K562 (cell line): Measurements from ENCODE around the gene BCAS3. TPM values are rescaled to one million over a fixed set of nuclear protein-coding genes. Genes with fewer than 3 reads are reported as not detected.

Experiments
- ATAC-seq: fragments of 200-7000 bp; cut with Tn5 transposase; 3 replicates; pipeline ENCODE4 v1.9.1; 2020; ENCODE audit warnings: moderate library complexity
- BruUV-seq: library from RNA; stranded (reverse); fragments of 400-500 nt; replicated peaks from 2 replicates; lab custom pipeline; 2021; lab: Mats Ljungman, UMichigan
- CTCF ChIA-PET: fragments of 300-600 bp; formaldehyde crosslinking; extraction: SDS; loops from one replicate; lab custom pipeline; 2021; ENCODE audit warnings: low intra/inter-chr PET ratio; lab: Yijun Ruan, JAX
- POLR2A ChIA-PET: fragments of 300-600, 350-650 bp; sonication (Branson Sonifier 250); formaldehyde crosslinking; extraction: SDS; loops from one replicate; lab custom pipeline; 2021; ENCODE audit warnings: antibody characterized with exemption, inconsistent platforms; lab: Yijun Ruan, JAX
- DNase-seq, 4 experiments: peaks; one replicate each; pipeline versions ENCODE4 v3.0.0 to v3.0.0-alpha.2; 2011 to 2018; ENCODE audit warnings: low spot score in 3 of 4, mixed read lengths in 3 of 4; ENCODE audit errors: extremely low read depth in 1 of 4
- FAIRE-seq: peaks from 2 replicates; lab custom pipeline; 2011; peaks lifted over from hg19 to GRCh38; lab: Jason Lieb, UNC
- H2AFZ ChIP-seq: 2 replicates; pipeline ENCODE4 v1.6.0; 2011; ENCODE audit warnings: low read depth, low read length, control low read depth, inconsistent platforms
- H3K27ac ChIP-seq: fragments of 200-600 bp; 3 replicates; pipeline ENCODE4 v1.8.0; 2011; ENCODE audit warnings: low read depth, mild to moderate bottlenecking, control low read depth, inconsistent platforms, low read length, moderate library complexity, mixed read lengths; ENCODE audit errors: extremely low read depth
- H3K27me3 ChIP-seq, 2 experiments: fragments of 300-600 bp in 1 of 2; 2 replicates in 1 of 2; 3 replicates in 1 of 2; pipeline versions ENCODE4 v1.6.0 to v1.8.0; 2011; ENCODE audit warnings: inconsistent platforms in 2 of 2, low read length in 2 of 2, mild to moderate bottlenecking in 1 of 2, mixed read lengths in 1 of 2, moderate library complexity in 1 of 2; ENCODE audit not compliant: control insufficient read depth in 2 of 2, insufficient read depth in 2 of 2
- H3K36me3 ChIP-seq: fragments of 300-600 bp; 3 replicates; pipeline ENCODE4 v1.8.0; 2011; ENCODE audit warnings: mild to moderate bottlenecking, low read length, inconsistent platforms; ENCODE audit not compliant: control insufficient read depth, insufficient read depth
- H3K4me1 ChIP-seq, 2 experiments: fragments of 200-600 bp in 1 of 2; replicated peaks in 1 of 2; 2 replicates in 1 of 2; 3 replicates in 1 of 2; pipeline versions ENCODE4 v1.5.1 to v1.8.0; 2011; ENCODE audit warnings: inconsistent platforms in 2 of 2, low read length in 2 of 2, mild to moderate bottlenecking in 1 of 2, mixed read lengths in 1 of 2, moderate library complexity in 1 of 2; ENCODE audit not compliant: control insufficient read depth in 2 of 2, insufficient read depth in 2 of 2
- H3K4me2 ChIP-seq: 2 replicates; pipeline ENCODE4 v1.6.1; 2011; ENCODE audit warnings: low read length, control low read depth, inconsistent platforms, mixed read lengths; ENCODE audit not compliant: insufficient read depth
- H3K4me3 ChIP-seq: fragments of 200-600 bp; sonication (generic), shearing (Covaris generic); 2 replicates; pipeline ENCODE4 v1.5.1; 2016; ENCODE audit warnings: control low read depth, inconsistent platforms
- H3K79me2 ChIP-seq: fragments of 200-600 bp; 3 replicates; pipeline ENCODE4 v1.8.0; 2011; ENCODE audit warnings: low read length, inconsistent platforms; ENCODE audit not compliant: control insufficient read depth, insufficient read depth
- H3K9ac ChIP-seq, 2 experiments: 2 replicates each; pipeline versions ENCODE4 v1.6.0 to v1.6.1; 2011; ENCODE audit warnings: low read depth in 2 of 2, low read length in 2 of 2, control low read depth in 1 of 2, inconsistent platforms in 1 of 2, mild to moderate bottlenecking in 1 of 2, mixed read lengths in 1 of 2; ENCODE audit not compliant: insufficient read depth in 1 of 2
- H3K9me1 ChIP-seq: one replicate; pipeline ENCODE4 v1.6.0; 2011; ENCODE audit warnings: inconsistent platforms, mild to moderate bottlenecking, low read length, moderate library complexity; ENCODE audit not compliant: control insufficient read depth, insufficient read depth
- H3K9me3 ChIP-seq: replicated peaks from 2 replicates; pipeline ENCODE4 v1.5.1; 2011; ENCODE audit warnings: low read depth, low read length, inconsistent platforms; ENCODE audit not compliant: control insufficient read depth, insufficient read depth
- H4K20me1 ChIP-seq: replicated peaks from 2 replicates; pipeline ENCODE4 v1.6.1; 2011; ENCODE audit warnings: low read length, inconsistent platforms, mixed read lengths; ENCODE audit not compliant: control insufficient read depth, insufficient read depth
- CHD4 ChIP-seq: fragments of 200-600 bp; sonication (generic); IDR thresholded peaks from 3 replicates; pipeline ENCODE4 v1.6.1; 2012; ENCODE audit warnings: low read depth, mild to moderate bottlenecking, mixed read lengths, low read length, inconsistent platforms; ENCODE audit not compliant: insufficient read depth, insufficient replicate concordance, poor library complexity, severe bottlenecking
- HNRNPUL1 ChIP-seq: fragments of 200-400 bp; formaldehyde crosslinking; IDR thresholded peaks from 2 replicates; pipeline ENCODE4 v1.6.1; 2017; ENCODE audit warnings: low read length
- ZNF146 ChIP-seq: IDR thresholded peaks from one replicate; pipeline ENCODE4 v1.6.1; 2018; ENCODE audit warnings: missing compliant biosample characterization; ENCODE audit not compliant: unreplicated experiment
- ZNF586 ChIP-seq: fragments of 450-650 bp; formaldehyde crosslinking; conservative IDR thresholded peaks from 2 replicates; pipeline ENCODE4 v1.4.0; 2020; ENCODE audit warnings: mild to moderate bottlenecking, moderate library complexity
- WGBS: fragments of 100-300 bp; shearing (Covaris generic); methylation state at CpG from one replicate; pipeline ENCODE4 v1.1.6; 2016; ENCODE audit warnings: low coverage, mixed read lengths; ENCODE audit not compliant: insufficient coverage; ENCODE audit errors: missing lambda C conversion rate; 5-methylcytosine and 5-hydroxymethylcytosine counted together
- in situ Hi-C: fragments of 300-500 bp; cut with MboI; formaldehyde crosslinking; loops from 4 replicates; pipeline ENCODE4 v1.15.0; 2018; ENCODE audit warnings: inconsistent platforms, mixed read lengths
- intact Hi-C: fragments of 100-400 bp; cut with micrococcal nuclease; formaldehyde crosslinking; loops from 2 replicates; pipeline ENCODE4 v1.14.2; 2022
- polyA plus RNA-seq, 8 experiments: library from polyadenylated mRNA; depleted of rRNA in 4 of 8; stranded (reverse) in 5 of 8; unstranded in 3 of 8; fragments of >200 nt; fragmentation: Nextera tagmentation in 2 of 8; fragmentation: Illumina TruSeq in 1 of 8; extraction: Ambion mirVana in 2 of 8; extraction: Trizol in 1 of 8; gene quantifications; 2 replicates each; pipeline versions ENCODE4 v1.2.1 to v1.2.3, GENCODE V29; 2011 to 2014; ENCODE audit warnings: inconsistent platforms in 1 of 8, missing spikeins in 1 of 8
- total RNA-seq, 7 experiments: library from RNA; depleted of rRNA in 6 of 7; stranded (reverse); fragments of >200 nt in 6 of 7; fragmentation: Illumina TruSeq in 2 of 7; extraction: Trizol in 2 of 7; gene quantifications; 2 replicates each; pipeline versions ENCODE4 v1.2.1 to v1.2.3, GENCODE V29; 2011 to 2021; ENCODE audit warnings: low replicate concordance in 1 of 7

BCAS3 gene
- total and polyA plus RNA-seq, 9 of the 15 experiments (the other 6 are each of a cell fraction or from before 2014, with no cell fraction given), result 1.9 to 5.5 (median 3.5) TPM

DNA sequence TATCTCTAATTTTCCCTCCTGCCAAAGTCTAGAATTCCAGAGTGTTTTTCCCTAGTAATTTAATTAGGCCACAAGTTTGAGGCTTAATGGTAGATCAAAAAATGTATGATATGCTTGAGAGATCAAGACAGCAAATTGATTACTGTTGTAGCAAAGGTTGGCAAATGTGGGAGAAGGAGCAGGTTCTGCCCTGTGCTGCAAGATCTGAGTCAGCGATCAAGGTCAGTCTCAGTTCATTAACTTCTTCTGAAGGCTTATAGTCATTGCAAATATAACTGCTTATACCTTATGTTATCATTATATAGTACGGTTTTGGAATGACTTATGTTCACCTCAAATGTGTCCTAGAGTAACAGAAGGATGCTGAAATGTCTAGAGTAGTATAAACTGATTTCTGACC is 490.9 kb downstream of the BCAS3 start:
- BruUV-seq, result no TSS peak
- Histone ChIP-seq H3K9ac (no peak overlapping the region), H3K79me2 (no peaks in the 10 kb centered on the region), H3K27ac (no peak overlapping the region), H4K20me1 (no peaks in the 10 kb centered on the region), H3K9me1 (no peaks in the 10 kb centered on the region), H3K9me3 (peaks cover 3% of the 10 kb centered on the region; the same call in 1 of the 2 replicates), H3K27me3 (no peaks in the 10 kb centered on the region), H3K4me2 (no peak overlapping the region), H2AFZ (no peak overlapping the region), H3K4me1 (no peaks in the 10 kb centered on the region), H3K4me3 (no peak overlapping the region), H3K36me3 (no peaks in the 10 kb centered on the region)
- ChIA-PET CTCF (no interaction called here), POLR2A (no interaction called here)
- WGBS, result 4% methylated on average over 2 of the region's 2 CpGs
- in situ Hi-C loops (no loop called here), intact Hi-C loops (no loop called here)
- ATAC-seq, result no peak
- no peak for DNase-seq
- FAIRE-seq, result no peak
- TF ChIP-seq CHD4 (no peak), HNRNPUL1 (no peak)

DNA sequence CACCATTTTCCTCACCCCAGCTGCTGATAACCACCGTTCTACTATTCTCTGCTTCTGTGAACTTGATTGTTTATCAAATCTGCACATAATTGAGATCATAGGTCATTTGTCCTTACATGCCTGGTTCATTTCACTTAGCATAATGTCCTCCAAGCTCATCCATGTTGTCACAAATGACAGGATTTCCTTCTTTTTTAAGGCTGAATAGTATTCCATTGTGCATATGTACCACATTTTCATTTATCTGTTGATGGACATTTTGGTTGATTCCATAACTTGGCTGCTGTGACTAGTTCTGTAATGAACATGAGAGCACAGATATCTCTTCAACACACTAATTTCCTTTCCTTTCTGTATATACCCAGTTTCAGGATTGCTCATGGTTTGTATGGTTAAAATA is 496.7 kb downstream of the BCAS3 start:
- Histone ChIP-seq H3K4me1 (peaks cover 4 to 11% of the 10 kb centered on the region in 2 experiments; a peak in 3 of 5 replicates), H3K27me3 (no peaks in the 10 kb centered on the region), H3K9me3 (no peaks in the 10 kb centered on the region), H3K4me2 (no peak overlapping the region), H3K9me1 (no peaks in the 10 kb centered on the region), H4K20me1 (no peaks in the 10 kb centered on the region), H3K36me3 (no peaks in the 10 kb centered on the region), H3K9ac (no peak overlapping the region), H3K79me2 (no peaks in the 10 kb centered on the region), H2AFZ (no peak overlapping the region), H3K4me3 (no peak overlapping the region), H3K27ac (no peak overlapping the region)
- in situ Hi-C loops, result no loop called here
- ChIA-PET POLR2A (interaction anchor here (1.0 to 1.1 kb wide), 2 partner anchors 44 to 55 kb away, joined by 3 read pairs; no protein-coding TSS in a partner anchor), CTCF (no interaction called here)
- ATAC-seq (no peak), DNase-seq (no peak), FAIRE-seq (no peak)
- TF ChIP-seq ZNF586 (CRISPR knock-in tag) (no peak), ZNF146 (CRISPR knock-in tag) (peak; percentile 75)
- intact Hi-C loops, result no loop called here
- 10% methylated on average over 1 of the region's 1 CpG for WGBS
- BruUV-seq, result no TSS peak
